Endothelial cell of umbilical vein (primary cell): ENCODE measurements around the gene TYROBP. TPM values are rescaled to one million over a fixed set of nuclear protein-coding genes. Genes with fewer than 3 reads are reported as not detected.

Experiments
- BruUV-seq: library from RNA; stranded (reverse); fragments of 400-500 nt; replicated peaks from 2 replicates; lab custom pipeline; 2021; lab: Mats Ljungman, UMichigan
- CTCF ChIA-PET: fragments of 300-600, 350-600 bp; sonication (Branson Sonifier 250); formaldehyde crosslinking; loops from one replicate; lab custom pipeline; 2021; ENCODE audit warnings: antibody characterized with exemption, inconsistent platforms; lab: Charles Lee
- POLR2A ChIA-PET: fragments of 300-600, 350-600 bp; sonication (Branson Sonifier 250); formaldehyde crosslinking; loops from one replicate; lab custom pipeline; 2021; ENCODE audit warnings: antibody characterized with exemption, inconsistent platforms; lab: Charles Lee
- DNase-seq: peaks from one replicate; pipeline ENCODE4 v3.0.0-alpha.2; 2011; ENCODE audit warnings: low read depth, low spot score
- FAIRE-seq: peaks from 2 replicates; lab custom pipeline; 2011; peaks lifted over from hg19 to GRCh38; lab: Jason Lieb, UNC
- H2AFZ ChIP-seq: 2 replicates; pipeline ENCODE4 v1.6.0; 2012; ENCODE audit warnings: low read depth, low read length, control low read depth, inconsistent platforms
- H3K27ac ChIP-seq: 2 replicates; pipeline ENCODE4 v1.5.1; 2011; ENCODE audit warnings: low read depth, mild to moderate bottlenecking, control low read depth, low read length, moderate library complexity; ENCODE audit not compliant: insufficient read depth
- H3K27me3 ChIP-seq, 2 experiments: 2 replicates each; pipeline versions ENCODE4 v1.6.0 to v1.6.1; 2011; ENCODE audit warnings: low read length in 2 of 2, mixed read lengths in 1 of 2; ENCODE audit not compliant: control insufficient read depth in 2 of 2, insufficient read depth in 2 of 2
- H3K36me3 ChIP-seq, 2 experiments: 2 replicates in 1 of 2; 3 replicates in 1 of 2; pipeline ENCODE4 v1.5.1; 2011; ENCODE audit warnings: low read length in 2 of 2, mild to moderate bottlenecking in 1 of 2, moderate library complexity in 1 of 2; ENCODE audit not compliant: control insufficient read depth in 2 of 2, insufficient read depth in 2 of 2; ENCODE audit errors: extremely low read depth in 1 of 2
- H3K4me1 ChIP-seq: 3 replicates; pipeline ENCODE4 v1.5.1; 2011; ENCODE audit warnings: mild to moderate bottlenecking, low read length; ENCODE audit not compliant: control insufficient read depth, insufficient read depth; ENCODE audit errors: extremely low read depth
- H3K4me2 ChIP-seq: 2 replicates; pipeline ENCODE4 v1.6.1; 2011; ENCODE audit warnings: low read length, control low read depth, mixed read lengths; ENCODE audit not compliant: insufficient read depth
- H3K4me3 ChIP-seq, 3 experiments: fragments of 200-600 bp in 1 of 3; sonication (generic), shearing (Covaris generic) in 1 of 3; replicated peaks in 1 of 3; 2 replicates each; pipeline ENCODE4 v1.5.1; 2011 to 2016; ENCODE audit warnings: control low read depth in 3 of 3, low read length in 3 of 3, mild to moderate bottlenecking in 2 of 3, inconsistent platforms in 1 of 3, low read depth in 1 of 3, moderate library complexity in 1 of 3; ENCODE audit not compliant: insufficient read depth in 1 of 3
- H3K79me2 ChIP-seq: 2 replicates; pipeline ENCODE4 v1.6.0; 2012; ENCODE audit warnings: low read length, inconsistent platforms; ENCODE audit not compliant: control insufficient read depth, insufficient read depth
- H3K9ac ChIP-seq: replicated peaks from 2 replicates; pipeline ENCODE3; 2011; ENCODE audit warnings: low read length, control low read depth; ENCODE audit not compliant: insufficient read depth; ENCODE audit errors: extremely low read depth
- H3K9me1 ChIP-seq: replicated peaks from 3 replicates; pipeline ENCODE4 v1.6.0; 2011; ENCODE audit warnings: mild to moderate bottlenecking, low read length; ENCODE audit not compliant: control insufficient read depth, insufficient read depth; ENCODE audit errors: extremely low read depth
- H3K9me3 ChIP-seq: replicated peaks from 2 replicates; pipeline ENCODE4 v1.5.1; 2012; ENCODE audit warnings: low read length, inconsistent platforms; ENCODE audit not compliant: control insufficient read depth, insufficient read depth
- H4K20me1 ChIP-seq: replicated peaks from 2 replicates; pipeline ENCODE3; 2011; ENCODE audit warnings: mild to moderate bottlenecking, low read length; ENCODE audit not compliant: control insufficient read depth, insufficient read depth; ENCODE audit errors: extremely low read depth
- EZH2 ChIP-seq: IDR thresholded peaks from 2 replicates; pipeline ENCODE4 v1.6.1; 2012; ENCODE audit warnings: borderline replicate concordance, low read depth, mild to moderate bottlenecking, moderate library complexity, low read length, inconsistent platforms; ENCODE audit not compliant: severe bottlenecking
- GATA2 ChIP-seq: IDR thresholded peaks from 2 replicates; pipeline ENCODE4 v1.7.0; 2011; ENCODE audit warnings: low read depth, mild to moderate bottlenecking, moderate library complexity, mixed read lengths, low read length; ENCODE audit not compliant: insufficient read length, insufficient read depth
- JUN ChIP-seq: IDR thresholded peaks from 2 replicates; pipeline ENCODE4 v1.6.1; 2011; ENCODE audit warnings: borderline replicate concordance, low read depth; ENCODE audit not compliant: insufficient read length, insufficient read depth
- POLR2A ChIP-seq: IDR thresholded peaks from 2 replicates; pipeline ENCODE4 v1.6.1; 2012; ENCODE audit warnings: low read depth, mild to moderate bottlenecking, control low read depth, low read length
- POLR2AphosphoS5 ChIP-seq: IDR thresholded peaks from 2 replicates; pipeline ENCODE4 v1.6.1; 2012; ENCODE audit warnings: low read depth, mild to moderate bottlenecking, control low read depth, low read length, moderate library complexity; ENCODE audit not compliant: insufficient read depth
- dilution Hi-C: fragments of 300-500 bp; cut with MboI; formaldehyde crosslinking; loops from one replicate; pipeline ENCODE4 v1.15.0; 2019; ENCODE audit warnings: low sequenced_read_pairs; ENCODE audit not compliant: extremely low pct_ligation_motif_present
- intact Hi-C: fragments of 100-400 bp; cut with micrococcal nuclease; formaldehyde crosslinking; loops from one replicate; pipeline ENCODE4 v1.10.0; 2022
- polyA plus RNA-seq, 4 experiments: library from polyadenylated mRNA; depleted of rRNA in 3 of 4; stranded (reverse) in 3 of 4; unstranded in 1 of 4; fragments of >200 nt; gene quantifications; 2 replicates each; pipeline versions ENCODE4 v1.2.1 to v1.2.3, GENCODE V29; 2011 to 2012; ENCODE audit warnings: missing spikeins in 1 of 4
- total RNA-seq: library from RNA; stranded (reverse); gene quantifications from 2 replicates; pipeline ENCODE4 v1.2.3, GENCODE V29; 2021
- TF ChIP-seq, protein P1 (sequence below): IDR thresholded peaks from 2 replicates; pipeline ENCODE4 v1.6.1; 2011; ENCODE audit not compliant: insufficient read depth, insufficient read length
- TF ChIP-seq, protein P2 (sequence below), 2 donors: IDR thresholded peaks; 1 replicate in 1 of 2; 2 replicates in 1 of 2; pipeline ENCODE4 v1.5.1; 2011; ENCODE audit warnings: low read length in 2 of 2, mild to moderate bottlenecking in 2 of 2, moderate library complexity in 2 of 2, control low read depth in 1 of 2, inconsistent platforms in 1 of 2, low read depth in 1 of 2; ENCODE audit not compliant: insufficient read depth in 1 of 2; ENCODE audit errors: extremely low read depth in 1 of 2

Gene TYROBP
- total and polyA plus RNA-seq, 2 donors (not counting 3 experiments of a cell fraction or from before 2014, with no cell fraction given), result not detected

DNA sequence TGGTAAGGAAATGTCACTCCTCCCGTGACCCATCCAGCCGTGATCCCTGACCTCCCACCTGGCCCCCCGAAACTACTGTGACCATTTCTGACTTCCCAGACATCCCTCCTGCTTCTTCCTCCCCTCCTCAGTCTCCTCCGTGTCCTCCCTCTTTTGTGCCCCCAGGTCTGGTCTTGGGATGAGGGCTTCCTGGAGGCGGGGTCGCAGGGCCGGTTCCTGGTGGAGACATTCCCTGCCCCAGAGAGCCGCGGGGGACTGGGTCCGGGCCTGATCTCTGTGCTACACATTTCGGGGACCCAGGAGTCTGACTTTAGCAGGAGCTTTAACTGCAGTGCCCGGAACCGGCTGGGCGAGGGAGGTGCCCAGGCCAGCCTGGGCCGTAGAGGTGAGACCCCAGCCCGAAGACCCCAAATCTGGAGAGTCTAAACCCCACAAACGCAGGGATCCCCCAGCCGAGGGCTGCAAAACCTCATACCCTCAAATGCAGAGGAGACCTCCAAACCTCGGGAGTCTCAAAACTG lies 46.4 kb downstream of the TYROBP start:
- no TSS peak for BruUV-seq
- Histone ChIP-seq H3K79me2 (no peaks in the 10 kb centered on the region), H2AFZ (no peak overlapping the region), H4K20me1 (no peaks in the 10 kb centered on the region), H3K9me3 (no peaks in the 10 kb centered on the region), H3K9ac (no peak overlapping the region), H3K4me3 (no peak overlapping the region), H3K27ac (no peak overlapping the region), H3K27me3 (peaks cover 36 to 42% of the 10 kb centered on the region in 2 experiments), H3K36me3 (no peaks in the 10 kb centered on the region), H3K9me1 (no peaks in the 10 kb centered on the region), H3K4me2 (no peak overlapping the region), H3K4me1 (no peaks in the 10 kb centered on the region)
- intact Hi-C loops (no loop called here), dilution Hi-C loops (no loop called here)
- CTCF ChIA-PET, result no interaction called here
- no peak for FAIRE-seq
- TF ChIP-seq EZH2 (no peak), GATA2 (no peak), JUN (no peak), POLR2AphosphoS5 (no peak), POLR2A (no peak)
- TF ChIP-seq, protein P1, sequence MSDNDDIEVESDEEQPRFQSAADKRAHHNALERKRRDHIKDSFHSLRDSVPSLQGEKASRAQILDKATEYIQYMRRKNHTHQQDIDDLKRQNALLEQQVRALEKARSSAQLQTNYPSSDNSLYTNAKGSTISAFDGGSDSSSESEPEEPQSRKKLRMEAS, result no peak
- TF ChIP-seq, protein P2, sequence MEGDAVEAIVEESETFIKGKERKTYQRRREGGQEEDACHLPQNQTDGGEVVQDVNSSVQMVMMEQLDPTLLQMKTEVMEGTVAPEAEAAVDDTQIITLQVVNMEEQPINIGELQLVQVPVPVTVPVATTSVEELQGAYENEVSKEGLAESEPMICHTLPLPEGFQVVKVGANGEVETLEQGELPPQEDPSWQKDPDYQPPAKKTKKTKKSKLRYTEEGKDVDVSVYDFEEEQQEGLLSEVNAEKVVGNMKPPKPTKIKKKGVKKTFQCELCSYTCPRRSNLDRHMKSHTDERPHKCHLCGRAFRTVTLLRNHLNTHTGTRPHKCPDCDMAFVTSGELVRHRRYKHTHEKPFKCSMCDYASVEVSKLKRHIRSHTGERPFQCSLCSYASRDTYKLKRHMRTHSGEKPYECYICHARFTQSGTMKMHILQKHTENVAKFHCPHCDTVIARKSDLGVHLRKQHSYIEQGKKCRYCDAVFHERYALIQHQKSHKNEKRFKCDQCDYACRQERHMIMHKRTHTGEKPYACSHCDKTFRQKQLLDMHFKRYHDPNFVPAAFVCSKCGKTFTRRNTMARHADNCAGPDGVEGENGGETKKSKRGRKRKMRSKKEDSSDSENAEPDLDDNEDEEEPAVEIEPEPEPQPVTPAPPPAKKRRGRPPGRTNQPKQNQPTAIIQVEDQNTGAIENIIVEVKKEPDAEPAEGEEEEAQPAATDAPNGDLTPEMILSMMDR (IDR thresholded peaks at IDR 0.05; ENCODE audit: extremely low read depth in 1 of 2, insufficient read depth in 1 of 2, low read depth in 1 of 2, low read length in 2 of 2), result no peak
- POLR2A ChIA-PET, result no interaction called here
- DNase-seq, result no peak
